Measurements from ENCODE around the gene HNF1A. TPM values are rescaled to one million over a fixed set of nuclear protein-coding genes. Genes with fewer than 3 reads are reported as not detected.

Gene HNF1A
- total and polyA plus RNA-seq, 9 of the 15 experiments (the other 6 are each of a cell fraction or from before 2014, with no cell fraction given): not detected

- TF ChIP-seq, protein P1, sequence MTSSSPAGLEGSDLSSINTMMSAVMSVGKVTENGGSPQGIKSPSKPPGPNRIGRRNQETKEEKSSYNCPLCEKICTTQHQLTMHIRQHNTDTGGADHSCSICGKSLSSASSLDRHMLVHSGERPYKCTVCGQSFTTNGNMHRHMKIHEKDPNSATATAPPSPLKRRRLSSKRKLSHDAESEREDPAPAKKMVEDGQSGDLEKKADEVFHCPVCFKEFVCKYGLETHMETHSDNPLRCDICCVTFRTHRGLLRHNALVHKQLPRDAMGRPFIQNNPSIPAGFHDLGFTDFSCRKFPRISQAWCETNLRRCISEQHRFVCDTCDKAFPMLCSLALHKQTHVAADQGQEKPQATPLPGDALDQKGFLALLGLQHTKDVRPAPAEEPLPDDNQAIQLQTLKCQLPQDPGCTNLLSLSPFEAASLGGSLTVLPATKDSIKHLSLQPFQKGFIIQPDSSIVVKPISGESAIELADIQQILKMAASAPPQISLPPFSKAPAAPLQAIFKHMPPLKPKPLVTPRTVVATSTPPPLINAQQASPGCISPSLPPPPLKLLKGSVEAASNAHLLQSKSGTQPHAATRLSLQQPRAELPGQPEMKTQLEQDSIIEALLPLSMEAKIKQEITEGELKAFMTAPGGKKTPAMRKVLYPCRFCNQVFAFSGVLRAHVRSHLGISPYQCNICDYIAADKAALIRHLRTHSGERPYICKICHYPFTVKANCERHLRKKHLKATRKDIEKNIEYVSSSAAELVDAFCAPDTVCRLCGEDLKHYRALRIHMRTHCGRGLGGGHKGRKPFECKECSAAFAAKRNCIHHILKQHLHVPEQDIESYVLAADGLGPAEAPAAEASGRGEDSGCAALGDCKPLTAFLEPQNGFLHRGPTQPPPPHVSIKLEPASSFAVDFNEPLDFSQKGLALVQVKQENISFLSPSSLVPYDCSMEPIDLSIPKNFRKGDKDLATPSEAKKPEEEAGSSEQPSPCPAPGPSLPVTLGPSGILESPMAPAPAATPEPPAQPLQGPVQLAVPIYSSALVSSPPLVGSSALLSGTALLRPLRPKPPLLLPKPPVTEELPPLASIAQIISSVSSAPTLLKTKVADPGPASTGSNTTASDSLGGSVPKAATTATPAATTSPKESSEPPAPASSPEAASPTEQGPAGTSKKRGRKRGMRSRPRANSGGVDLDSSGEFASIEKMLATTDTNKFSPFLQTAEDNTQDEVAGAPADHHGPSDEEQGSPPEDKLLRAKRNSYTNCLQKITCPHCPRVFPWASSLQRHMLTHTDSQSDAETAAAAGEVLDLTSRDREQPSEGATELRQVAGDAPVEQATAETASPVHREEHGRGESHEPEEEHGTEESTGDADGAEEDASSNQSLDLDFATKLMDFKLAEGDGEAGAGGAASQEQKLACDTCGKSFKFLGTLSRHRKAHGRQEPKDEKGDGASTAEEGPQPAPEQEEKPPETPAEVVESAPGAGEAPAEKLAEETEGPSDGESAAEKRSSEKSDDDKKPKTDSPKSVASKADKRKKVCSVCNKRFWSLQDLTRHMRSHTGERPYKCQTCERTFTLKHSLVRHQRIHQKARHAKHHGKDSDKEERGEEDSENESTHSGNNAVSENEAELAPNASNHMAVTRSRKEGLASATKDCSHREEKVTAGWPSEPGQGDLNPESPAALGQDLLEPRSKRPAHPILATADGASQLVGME (CRISPR knock-in tag; IDR thresholded peaks at IDR 0.05): no peak
- TF ChIP-seq KLF1 (tag; IDR thresholded peaks at IDR 0.05) (0 out of 2 replicates have a peak, but pooled peaks have one; percentile 55), GTF2E2 (tag; IDR thresholded peaks at IDR 0.05) (no peak), KDM1A (IDR thresholded peaks at IDR 0.05) (peak in 1 of 2 experiments; percentile 28; a peak in 1 of 4 replicates), CBX2 (IDR thresholded peaks at IDR 0.05; ENCODE audit: insufficient read depth, low read length, poor library complexity, severe bottlenecking) (no peak), KHSRP (IDR thresholded peaks at IDR 0.05) (no peak), HLTF (IDR thresholded peaks at IDR 0.05) (no peak), SMAD4 (CRISPR knock-in tag; conservative IDR thresholded peaks at IDR 0.05) (peak; percentile 98), RB1 (IDR thresholded peaks at IDR 0.05; ENCODE audit: low read depth) (no peak), ZNF79 (CRISPR knock-in tag; IDR thresholded peaks at IDR 0.05; ENCODE audit: low read depth) (peak; percentile 46; the same call in 1 of the 2 replicates), TFAM (CRISPR knock-in tag; conservative IDR thresholded peaks at IDR 0.05) (no peak), ZNF12 (CRISPR knock-in tag; IDR thresholded peaks at IDR 0.05) (no peak), PRDM10 (IDR thresholded peaks at IDR 0.05; ENCODE audit: partially characterized antibody) (no peak), HIVEP1 (CRISPR knock-in tag; IDR thresholded peaks at IDR 0.05) (0 out of 2 replicates have a peak, but pooled peaks have one; percentile 50), C11orf30 (IDR thresholded peaks at IDR 0.05; ENCODE audit: low read depth) (0 out of 2 replicates have a peak, but pooled peaks have one; percentile 22), ZNF57 (CRISPR knock-in tag; IDR thresholded peaks at IDR 0.05) (no peak), SLC30A9 (CRISPR knock-in tag; IDR thresholded peaks at IDR 0.05) (no peak), MEIS2 (IDR thresholded peaks at IDR 0.05; ENCODE audit: partially characterized antibody) (no peak), ZNF717 (CRISPR knock-in tag; IDR thresholded peaks at IDR 0.05) (no peak)
- TF ChIP-seq, protein P2, sequence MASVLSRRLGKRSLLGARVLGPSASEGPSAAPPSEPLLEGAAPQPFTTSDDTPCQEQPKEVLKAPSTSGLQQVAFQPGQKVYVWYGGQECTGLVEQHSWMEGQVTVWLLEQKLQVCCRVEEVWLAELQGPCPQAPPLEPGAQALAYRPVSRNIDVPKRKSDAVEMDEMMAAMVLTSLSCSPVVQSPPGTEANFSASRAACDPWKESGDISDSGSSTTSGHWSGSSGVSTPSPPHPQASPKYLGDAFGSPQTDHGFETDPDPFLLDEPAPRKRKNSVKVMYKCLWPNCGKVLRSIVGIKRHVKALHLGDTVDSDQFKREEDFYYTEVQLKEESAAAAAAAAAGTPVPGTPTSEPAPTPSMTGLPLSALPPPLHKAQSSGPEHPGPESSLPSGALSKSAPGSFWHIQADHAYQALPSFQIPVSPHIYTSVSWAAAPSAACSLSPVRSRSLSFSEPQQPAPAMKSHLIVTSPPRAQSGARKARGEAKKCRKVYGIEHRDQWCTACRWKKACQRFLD (CRISPR knock-in tag; IDR thresholded peaks at IDR 0.05): peak; percentile 99
Observed at GRCh38 chr12:121017966-121018491, 39.7 kb downstream of the HNF1A start (continued).

Measured in K562 (cell line).